NCI-H128 (cell line): Measurements from ENCODE around the gene ALDH3B2.
"Not testable (repeated sequence)": the region's sequence is repeated elsewhere in the genome, so short reads cannot be mapped to it uniquely, and the experiment has no call there.

Experiments used
- DNase-seq: peaks from one replicate; lab custom pipeline; 2025; ENCODE audit not compliant: unreplicated experiment; lab: John Stamatoyannopoulos, UW

Gene ALDH3B2

GRCh38 chr11:67674442-67674871 is at the start of gene ALDH3B2:
TSS of gene ALDH3B2 (minus strand) at chr11:67674623. CDS start at chr11:67666935, 7,688 bp downstream.
- no peak for DNase-seq

GRCh38 chr11:67723036-67723435 is 48.6 kb upstream of the ALDH3B2 start:
- DNase-seq, result not testable (repeated sequence)

- DNase-seq, result not testable (repeated sequence)
Measured at GRCh38 chr11:67716226-67716625, 41.8 kb upstream of the ALDH3B2 start.

GRCh38 chr11:67715801-67716200 is 41.4 kb upstream of the ALDH3B2 start:
- DNase-seq, result not testable (repeated sequence)

- not testable (repeated sequence) for DNase-seq
Measured at GRCh38 chr11:67713892-67714509, 39.6 kb upstream of the ALDH3B2 start.

GRCh38 chr11:67711676-67712075 is 37.3 kb upstream of the ALDH3B2 start:
- not testable (repeated sequence) for DNase-seq

- DNase-seq, result not testable (repeated sequence)
Measured at GRCh38 chr11:67711212-67711611, 36.8 kb upstream of the ALDH3B2 start.

GRCh38 chr11:67709806-67710205 is 35.4 kb upstream of the ALDH3B2 start:
- not testable (repeated sequence) for DNase-seq

- DNase-seq, result no peak
Measured at GRCh38 chr11:67705264-67705663, 30.8 kb upstream of the ALDH3B2 start.

GRCh38 chr11:67704524-67704923 is 30.1 kb upstream of the ALDH3B2 start:
- DNase-seq, result no peak

GRCh38 chr11:67703709-67704108 is 29.3 kb upstream of the ALDH3B2 start:
- not testable (repeated sequence) for DNase-seq

GRCh38 chr11:67700548-67701262 is 26.3 kb upstream of the ALDH3B2 start:
- DNase-seq, result no peak

- DNase-seq, result no peak
Measured at GRCh38 chr11:67700141-67700540, 25.7 kb upstream of the ALDH3B2 start.

GRCh38 chr11:67699521-67699920 is 25.1 kb upstream of the ALDH3B2 start:
- no peak for DNase-seq

GRCh38 chr11:67698247-67698646 is 23.8 kb upstream of the ALDH3B2 start:
- DNase-seq, result no peak

GRCh38 chr11:67697846-67698245 is 23.4 kb upstream of the ALDH3B2 start:
- DNase-seq, result no peak

- DNase-seq, result no peak
Measured at GRCh38 chr11:67696998-67697397, 22.6 kb upstream of the ALDH3B2 start.

GRCh38 chr11:67695606-67696005 is 21.2 kb upstream of the ALDH3B2 start:
- no peak for DNase-seq

- DNase-seq, result no peak
Measured at GRCh38 chr11:67694875-67695555, 20.6 kb upstream of the ALDH3B2 start.

- no peak for DNase-seq
Measured at GRCh38 chr11:67691149-67691548, 16.7 kb upstream of the ALDH3B2 start.

- DNase-seq, result no peak
Measured at GRCh38 chr11:67689178-67689577, 14.8 kb upstream of the ALDH3B2 start.

- DNase-seq, result no peak
Measured at GRCh38 chr11:67687986-67688385, 13.6 kb upstream of the ALDH3B2 start.
